Caco-2 (cell line): ENCODE results near the gene KLHL29. TPM values are rescaled to one million over a fixed set of nuclear protein-coding genes. Genes with fewer than 3 reads are reported as not detected.

Experiments used
- BruUV-seq: library from RNA; stranded (reverse); fragments of 400-500 nt; replicated peaks from 2 replicates; lab custom pipeline; 2021; lab: Mats Ljungman, UMichigan
- CTCF ChIA-PET: fragments of 300-600 bp; sonication (Branson Sonifier 250); formaldehyde crosslinking; loops from one replicate; lab custom pipeline; 2022; ENCODE audit warnings: antibody characterized with exemption; lab: Charles Lee
- POLR2A ChIA-PET: fragments of 300-600 bp; sonication (Branson Sonifier 250); formaldehyde crosslinking; loops from one replicate; lab custom pipeline; 2022; ENCODE audit warnings: antibody characterized with exemption; lab: Charles Lee
- DNase-seq, 2 experiments: peaks; one replicate each; pipeline versions ENCODE4 v3.0.0 to v3.0.0-alpha.2; 2020 to 2022
- H3K27me3 ChIP-seq: replicated peaks from 2 replicates; pipeline ENCODE4 v1.6.0; 2011; ENCODE audit warnings: low read length; ENCODE audit not compliant: control insufficient read depth, insufficient read depth
- H3K36me3 ChIP-seq: 2 replicates; pipeline ENCODE4 v1.5.1; 2011; ENCODE audit warnings: low read length; ENCODE audit not compliant: control insufficient read depth, insufficient read depth
- H3K4me1 ChIP-seq: fragments of 250-450 bp; sonication (Bioruptor Pico); 2 replicates; pipeline ENCODE4 v1.5.1; 2020; ENCODE audit warnings: mild to moderate bottlenecking
- H3K4me3 ChIP-seq: 2 replicates; pipeline ENCODE4 v1.5.1; 2011; ENCODE audit warnings: low read depth, mild to moderate bottlenecking, control low read depth, low read length
- H3K9me3 ChIP-seq: fragments of 250-450 bp; sonication (Bioruptor Pico); 2 replicates; pipeline ENCODE4 v1.5.1; 2020; ENCODE audit warnings: mild to moderate bottlenecking, moderate library complexity
- H3K27ac Mint-ChIP-seq: one replicate; pipeline ENCODE4 v1.8.0; 2022; ENCODE audit warnings: mixed read lengths; ENCODE audit not compliant: unreplicated experiment
- H3K27me3 Mint-ChIP-seq: one replicate; pipeline ENCODE4 v1.8.0; 2022; ENCODE audit warnings: mixed read lengths; ENCODE audit not compliant: insufficient read depth, unreplicated experiment
- H3K36me3 Mint-ChIP-seq: one replicate; pipeline ENCODE4 v1.8.0; 2022; ENCODE audit warnings: mild to moderate bottlenecking, mixed read lengths; ENCODE audit not compliant: insufficient read depth, unreplicated experiment
- H3K4me1 Mint-ChIP-seq: one replicate; pipeline ENCODE4 v1.8.0; 2022; ENCODE audit warnings: low read depth, mixed read lengths; ENCODE audit not compliant: unreplicated experiment
- H3K4me3 Mint-ChIP-seq: one replicate; pipeline ENCODE4 v1.8.0; 2022; ENCODE audit warnings: mild to moderate bottlenecking, moderate library complexity, mixed read lengths; ENCODE audit not compliant: unreplicated experiment
- H3K9me3 Mint-ChIP-seq: one replicate; pipeline ENCODE4 v1.8.0; 2022; ENCODE audit warnings: mixed read lengths; ENCODE audit not compliant: unreplicated experiment
- CTCF ChIP-seq, 2 experiments: fragments of 200-600 bp in 1 of 2; IDR thresholded peaks; 1 replicate in 1 of 2; 2 replicates in 1 of 2; pipeline versions ENCODE4 v1.5.1 to v1.8.0; 2011 to 2022; ENCODE audit warnings: antibody characterized with exemption in 1 of 2, control low read depth in 1 of 2, inconsistent platforms in 1 of 2, low read depth in 1 of 2, low read length in 1 of 2, mild to moderate bottlenecking in 1 of 2, moderate library complexity in 1 of 2; ENCODE audit not compliant: insufficient read depth in 1 of 2, severe bottlenecking in 1 of 2, unreplicated experiment in 1 of 2
- intact Hi-C: fragments of 100-400 bp; cut with micrococcal nuclease; formaldehyde crosslinking; loops from one replicate; pipeline ENCODE4 v1.10.0; 2022; ENCODE audit not compliant: unreplicated experiment
- total RNA-seq: library from RNA; stranded (reverse); gene quantifications from 2 replicates; pipeline ENCODE4 v1.2.3, GENCODE V29; 2022

The KLHL29 gene
- total RNA-seq, 1 experiment from 2014 or later = 0.61 TPM

DNA sequence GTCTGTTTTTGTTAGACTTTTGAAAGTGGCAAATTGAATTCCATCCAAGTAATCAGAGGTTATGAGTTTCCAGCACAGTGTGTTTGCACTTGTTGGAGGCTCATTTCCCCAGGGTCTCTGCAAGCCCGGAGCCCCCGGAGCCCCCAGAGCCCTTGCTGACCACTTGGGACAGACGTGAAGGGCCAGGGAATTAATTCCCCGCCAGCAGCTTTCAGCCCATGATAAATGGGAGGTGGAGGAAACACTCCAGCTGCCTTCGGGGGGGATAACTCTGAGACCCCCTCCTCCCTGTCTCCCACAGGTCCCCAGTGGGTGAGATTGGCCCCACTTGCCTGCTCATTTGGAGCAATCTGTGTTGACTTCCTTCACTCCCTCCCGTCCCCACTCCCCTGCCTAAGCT, 79.2 kb downstream of the KLHL29 start:
- POLR2A ChIA-PET = no interaction called here
- intact Hi-C loops = loop anchor here (5.0 kb wide), 2 partner anchors 62 to 317 kb away; no protein-coding TSS in a partner anchor
- TF ChIP-seq CTCF (IDR thresholded peaks at IDR 0.05; ENCODE audit: insufficient read depth in 1 of 2, low read depth in 1 of 2, low read length in 1 of 2, severe bottlenecking in 1 of 2, unreplicated experiment in 1 of 2) = no peak
- Mint-ChIP-seq H3K27ac (no peak overlapping the region), H3K4me3 (no peak overlapping the region), H3K36me3 (no peaks in the 10 kb centered on the region), H3K4me1 (no peaks in the 10 kb centered on the region), H3K9me3 (no peaks in the 10 kb centered on the region), H3K27me3 (peaks cover 28% of the 10 kb centered on the region)
- no peak for DNase-seq
- Histone ChIP-seq H3K9me3 (no peaks in the 10 kb centered on the region), H3K27me3 (peaks cover 3% of the 10 kb centered on the region), H3K36me3 (no peaks in the 10 kb centered on the region), H3K4me1 (no peaks in the 10 kb centered on the region), H3K4me3 (no peak overlapping the region)
- no TSS peak for BruUV-seq
- CTCF ChIA-PET = interaction anchor here (0.5 kb wide), 1 partner anchor 18 kb away, joined by 4 read pairs; no protein-coding TSS in a partner anchor

- no peaks in the 10 kb centered on the region for H3K36me3 Mint-ChIP-seq
- intact Hi-C loops = loop anchor here (5.0 kb wide), 2 partner anchors 63 to 318 kb away; no protein-coding TSS in a partner anchor
- Histone ChIP-seq H3K9me3 (no peaks in the 10 kb centered on the region), H3K27me3 (peaks cover 3% of the 10 kb centered on the region), H3K36me3 (no peaks in the 10 kb centered on the region), H3K4me3 (no peak overlapping the region), H3K4me1 (no peaks in the 10 kb centered on the region)
- H3K27ac Mint-ChIP-seq = no peak overlapping the region
- no peak for TF ChIP-seq CTCF (IDR thresholded peaks at IDR 0.05; ENCODE audit: insufficient read depth in 1 of 2, low read depth in 1 of 2, low read length in 1 of 2, severe bottlenecking in 1 of 2, unreplicated experiment in 1 of 2)
- DNase-seq = no peak
- CTCF ChIA-PET = no interaction called here
- peaks cover 35% of the 10 kb centered on the region for H3K27me3 Mint-ChIP-seq
- no peaks in the 10 kb centered on the region for H3K4me1 Mint-ChIP-seq
- no peaks in the 10 kb centered on the region for H3K9me3 Mint-ChIP-seq
- H3K4me3 Mint-ChIP-seq = no peak overlapping the region
- no TSS peak for BruUV-seq
- POLR2A ChIA-PET = no interaction called here
Observed at GRCh38 chr2:23464905-23465537, 80.0 kb downstream of the KLHL29 start.

GRCh38 chr2:23465936-23466335, 81.0 kb downstream of the KLHL29 start:
- intact Hi-C loops = no loop called here
- no peak for TF ChIP-seq CTCF (IDR thresholded peaks at IDR 0.05; ENCODE audit: insufficient read depth in 1 of 2, low read depth in 1 of 2, low read length in 1 of 2, severe bottlenecking in 1 of 2, unreplicated experiment in 1 of 2)
- CTCF ChIA-PET = no interaction called here
- Histone ChIP-seq H3K36me3 (no peaks in the 10 kb centered on the region), H3K4me1 (no peaks in the 10 kb centered on the region), H3K9me3 (no peaks in the 10 kb centered on the region), H3K4me3 (no peak overlapping the region), H3K27me3 (peaks cover 3% of the 10 kb centered on the region)
- BruUV-seq = no TSS peak
- no peak for DNase-seq
- peaks cover 38% of the 10 kb centered on the region for H3K27me3 Mint-ChIP-seq
- H3K27ac Mint-ChIP-seq = no peak overlapping the region
- no peak overlapping the region for H3K4me3 Mint-ChIP-seq
- POLR2A ChIA-PET = no interaction called here
- H3K4me1 Mint-ChIP-seq = no peaks in the 10 kb centered on the region
- H3K9me3 Mint-ChIP-seq = no peaks in the 10 kb centered on the region
- no peaks in the 10 kb centered on the region for H3K36me3 Mint-ChIP-seq
